HG03565 (cell line): ENCODE results near the gene MAMSTR.
"Not testable (repeated sequence)": the region's sequence is repeated elsewhere in the genome, so short reads cannot be mapped to it uniquely, and the experiment has no call there.

ENCODE experiments used
- ATAC-seq: cut with Tn5 transposase; IDR thresholded peaks from one replicate; pipeline ENCODE4 v1.9.1; 2021; ENCODE audit warnings: mild to moderate bottlenecking, moderate library complexity; ENCODE audit not compliant: unreplicated experiment

MAMSTR gene, protein sequence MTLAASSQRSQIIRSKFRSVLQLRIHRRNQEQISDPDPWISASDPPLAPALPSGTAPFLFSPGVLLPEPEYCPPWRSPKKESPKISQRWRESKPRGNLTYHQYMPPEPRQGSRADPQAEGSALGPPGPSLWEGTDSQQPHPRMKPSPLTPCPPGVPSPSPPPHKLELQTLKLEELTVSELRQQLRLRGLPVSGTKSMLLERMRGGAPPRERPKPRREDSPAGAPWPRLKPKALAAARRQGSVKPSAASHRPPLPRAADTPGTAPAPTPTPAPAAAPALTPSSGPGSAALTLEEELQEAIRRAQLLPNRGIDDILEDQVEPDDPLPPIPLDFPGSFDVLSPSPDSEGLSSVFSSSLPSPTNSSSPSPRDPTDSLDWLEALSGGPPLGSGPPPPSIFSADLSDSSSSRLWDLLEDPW

DNA sequence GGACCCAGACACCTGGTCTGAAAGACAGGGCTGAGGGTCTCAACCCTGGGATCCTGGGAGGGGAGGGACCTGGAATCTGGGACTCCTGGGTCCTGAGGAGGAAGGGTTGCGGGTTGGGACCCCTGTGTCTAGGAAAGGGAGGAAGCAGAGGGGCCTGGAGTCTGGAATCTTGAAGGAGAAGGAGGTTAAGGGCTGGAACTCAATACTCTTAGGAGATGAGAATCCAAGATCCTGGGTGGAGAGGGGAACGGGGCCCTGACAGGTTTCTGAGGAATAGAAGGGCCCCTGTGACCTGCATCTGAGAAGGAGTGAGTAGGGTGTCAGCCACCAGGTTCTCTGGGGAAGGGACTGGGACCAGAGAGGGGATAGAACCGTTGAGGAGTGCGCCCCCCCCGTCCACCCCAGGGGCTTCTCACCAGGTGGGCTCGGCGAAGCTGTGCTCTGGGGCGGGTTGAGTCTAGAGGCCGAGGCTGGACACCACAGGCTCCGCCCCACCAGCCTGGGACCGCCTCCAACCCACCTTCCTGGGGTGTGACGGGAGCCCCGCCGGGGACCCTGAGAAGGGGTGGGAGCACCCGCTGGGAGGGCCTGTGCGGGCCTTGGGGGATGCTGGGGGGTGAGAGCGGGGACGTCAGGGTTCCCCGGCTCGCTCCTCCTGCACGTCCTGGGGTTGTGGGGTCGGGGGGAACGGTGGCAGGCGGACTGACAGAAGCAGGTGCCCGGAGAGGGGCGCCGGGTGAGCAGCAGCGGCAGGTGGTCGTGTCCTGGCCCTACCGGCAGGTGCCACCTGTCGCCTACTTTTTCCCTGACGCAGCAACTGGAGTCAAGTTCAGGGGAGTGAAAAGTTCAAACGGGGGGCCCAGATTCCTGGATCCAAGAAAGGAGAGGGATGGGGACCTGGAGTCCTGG is at the start of gene MAMSTR:
TSS of gene MAMSTR (minus strand) at position 463 of the 909 bp plus-strand sequence. CDS start 694 bp downstream, outside the sequence.
- no peak for ATAC-seq

DNA sequence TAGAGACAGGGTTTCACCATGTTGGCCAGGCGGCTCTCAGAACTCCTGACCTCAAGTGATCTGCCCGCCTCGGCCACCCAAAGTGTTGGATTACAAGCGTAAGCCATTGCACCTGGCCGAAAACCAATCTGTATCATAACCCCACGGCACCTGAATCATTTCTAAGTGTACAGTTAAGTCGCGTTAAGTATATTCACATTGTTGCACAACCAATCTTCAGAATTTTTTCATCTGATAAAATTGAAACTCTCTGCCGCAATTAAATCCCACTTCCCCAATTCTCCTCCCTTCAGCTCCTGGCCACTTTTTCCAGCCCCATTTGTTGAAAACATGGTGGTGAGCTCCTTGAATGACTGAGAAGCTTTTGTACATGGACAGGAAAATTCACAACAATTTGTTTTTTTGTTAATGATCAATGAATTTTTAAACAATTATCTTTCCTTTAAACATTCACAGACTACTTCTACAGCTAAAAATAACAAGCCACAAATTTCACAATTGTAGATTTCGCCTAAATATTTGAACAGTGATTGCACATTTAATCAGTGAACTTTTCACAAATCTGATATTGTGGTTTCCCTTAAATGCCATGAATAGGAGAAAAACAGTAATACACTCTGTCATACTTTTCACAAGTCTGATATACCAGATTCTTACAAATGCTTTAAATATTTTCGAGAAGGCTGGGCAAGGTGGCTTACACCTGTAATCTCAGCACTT is 49.6 kb upstream of the MAMSTR start:
- ATAC-seq = no peak

DNA sequence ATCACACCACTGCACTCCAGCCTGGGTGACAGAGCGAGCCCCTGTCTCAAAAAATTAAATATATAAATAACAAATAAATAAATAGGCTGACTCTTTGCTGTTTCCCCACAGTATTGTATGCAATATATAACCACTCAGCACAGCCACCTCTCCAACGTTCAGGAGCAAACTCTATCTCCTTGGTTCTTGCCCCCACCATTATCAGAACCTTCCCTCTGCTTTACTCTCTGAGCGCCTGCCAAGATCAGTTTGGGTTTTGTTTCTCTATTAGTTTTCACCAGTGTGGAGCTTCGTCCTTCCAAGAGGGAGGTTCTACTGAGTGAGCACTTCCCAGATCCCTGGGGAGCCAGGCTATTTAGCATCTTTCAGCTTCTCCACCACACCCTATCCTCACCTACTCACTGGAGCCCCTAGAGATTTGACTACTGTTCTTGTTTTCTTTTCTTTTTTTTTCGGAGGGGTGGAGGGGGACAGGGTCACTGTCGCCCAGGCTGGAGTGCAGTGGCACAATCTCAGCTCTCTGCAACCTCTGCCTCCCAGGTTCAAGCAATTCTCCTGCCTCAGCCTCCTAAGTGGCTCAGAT is 48.7 kb upstream of the MAMSTR start:
- ATAC-seq = not testable (repeated sequence)

DNA sequence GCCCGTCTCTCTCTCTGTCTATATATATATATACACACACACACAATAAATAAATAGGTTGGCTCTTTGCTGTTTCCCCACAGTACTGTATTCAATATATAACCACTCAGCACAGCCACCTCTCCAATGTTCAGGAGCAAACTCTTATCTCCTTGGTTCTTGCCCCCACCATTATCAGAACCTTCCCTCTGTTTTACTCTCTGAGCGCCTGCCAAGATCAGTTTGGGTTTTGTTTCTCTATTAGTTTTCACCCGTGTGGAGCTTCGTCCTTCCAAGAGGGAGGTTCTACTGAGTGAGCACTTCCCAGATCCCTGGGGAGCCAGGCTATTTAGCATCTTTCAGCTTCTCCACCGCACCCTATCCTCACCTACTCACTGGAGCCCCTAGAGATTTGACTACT is 46.3 kb upstream of the MAMSTR start:
- ATAC-seq = not testable (repeated sequence)

DNA sequence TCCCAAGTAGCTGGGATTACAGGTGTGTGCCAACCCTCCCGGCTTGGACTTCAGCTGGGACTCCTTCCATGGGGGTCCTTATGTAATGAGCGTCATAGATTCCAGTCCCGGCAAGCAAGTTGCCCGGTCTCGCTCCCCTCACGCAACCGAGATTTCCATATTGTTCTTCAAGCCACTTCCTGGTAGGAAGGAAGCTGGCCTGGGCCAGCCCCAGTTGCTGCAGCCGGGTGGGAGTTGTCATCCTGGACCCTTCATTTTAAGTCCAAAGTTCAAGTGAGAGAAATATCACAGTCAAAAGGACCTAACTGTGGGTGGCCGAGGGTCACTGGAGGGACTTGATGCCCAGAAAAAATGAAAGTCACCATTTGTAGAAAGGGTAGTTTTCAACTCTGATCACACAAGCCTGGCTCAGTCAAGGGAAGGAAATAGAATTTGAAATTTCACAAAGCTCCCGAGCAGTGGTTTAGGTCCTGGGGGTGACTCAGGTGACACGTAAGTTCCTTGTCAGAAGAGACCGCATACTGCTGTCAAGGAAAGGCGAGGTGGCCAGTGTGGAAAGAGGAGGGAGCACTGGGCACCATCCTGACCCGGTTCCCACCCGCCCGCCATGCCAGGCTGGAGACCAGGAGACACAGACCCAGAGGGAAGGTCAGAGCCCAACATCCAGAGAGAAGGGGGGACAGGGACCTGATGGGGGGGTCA is 41.1 kb upstream of the MAMSTR start:
- no peak for ATAC-seq

DNA sequence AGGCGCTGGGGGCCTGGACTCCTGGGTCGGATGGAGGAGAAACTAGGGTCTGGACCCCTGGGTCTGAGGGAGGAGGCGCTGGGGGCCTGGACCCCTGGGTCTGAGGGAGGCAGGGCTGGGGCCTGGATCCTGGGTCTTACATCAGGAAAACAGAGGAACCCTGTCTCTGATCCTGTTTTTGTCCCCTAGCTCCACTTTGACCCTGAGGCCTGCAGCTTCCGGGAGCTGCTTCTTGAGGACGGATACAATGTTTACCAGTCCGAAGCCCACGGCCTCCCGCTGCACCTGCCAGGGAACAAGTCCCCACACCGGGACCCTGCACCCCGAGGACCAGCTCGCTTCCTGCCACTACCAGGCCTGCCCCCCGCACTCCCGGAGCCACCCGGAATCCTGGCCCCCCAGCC is 38.2 kb upstream of the MAMSTR start:
- no peak for ATAC-seq

DNA sequence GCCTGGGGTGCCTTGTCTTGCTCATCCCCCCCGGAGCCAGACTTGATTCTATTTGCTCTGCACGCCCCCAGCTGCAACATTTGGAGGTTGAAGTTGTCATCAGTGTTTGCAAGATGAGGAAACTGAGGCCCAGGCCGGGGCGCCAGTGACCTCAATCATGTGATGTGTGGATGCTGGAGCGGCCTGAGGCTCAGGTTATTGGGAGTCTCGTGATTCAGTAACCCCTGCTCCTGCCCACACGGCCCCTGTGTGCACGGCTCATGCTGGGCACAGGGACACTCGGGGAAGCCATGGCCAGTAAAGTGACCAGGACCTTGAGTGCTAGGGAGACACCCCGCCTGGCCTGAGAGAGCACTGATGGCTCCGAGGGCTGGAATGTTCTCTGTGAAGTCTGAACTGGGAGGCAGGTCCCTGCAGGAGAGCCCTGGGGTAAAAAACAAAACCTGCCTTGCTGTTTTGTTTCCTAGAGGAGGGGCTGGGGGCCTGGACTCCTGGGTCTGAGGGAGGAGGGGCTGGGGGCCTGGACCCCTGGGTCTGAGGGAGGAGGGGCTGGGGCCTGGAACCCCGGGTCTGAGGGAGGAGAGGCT is 37.7 kb upstream of the MAMSTR start:
- ATAC-seq = no peak

DNA sequence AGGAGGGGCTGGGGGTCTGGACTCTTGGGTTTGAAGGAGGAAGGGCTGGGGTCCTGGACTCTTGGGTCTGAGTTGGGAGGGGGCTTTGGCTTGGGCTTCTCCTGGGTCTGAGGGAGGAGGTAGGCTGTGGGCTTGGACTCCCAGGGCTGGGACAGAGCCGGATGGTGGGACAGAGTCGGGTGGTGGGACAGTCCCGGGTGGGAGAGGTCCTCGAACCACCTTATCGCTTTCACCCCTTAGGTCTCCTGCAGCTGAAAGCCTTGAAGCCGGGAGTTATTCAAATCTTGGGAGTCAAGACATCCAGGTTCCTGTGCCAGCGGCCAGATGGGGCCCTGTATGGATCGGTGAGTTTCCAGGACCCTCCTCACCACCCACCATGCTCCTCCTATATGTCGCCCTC is 37.2 kb upstream of the MAMSTR start:
- no peak for ATAC-seq

DNA sequence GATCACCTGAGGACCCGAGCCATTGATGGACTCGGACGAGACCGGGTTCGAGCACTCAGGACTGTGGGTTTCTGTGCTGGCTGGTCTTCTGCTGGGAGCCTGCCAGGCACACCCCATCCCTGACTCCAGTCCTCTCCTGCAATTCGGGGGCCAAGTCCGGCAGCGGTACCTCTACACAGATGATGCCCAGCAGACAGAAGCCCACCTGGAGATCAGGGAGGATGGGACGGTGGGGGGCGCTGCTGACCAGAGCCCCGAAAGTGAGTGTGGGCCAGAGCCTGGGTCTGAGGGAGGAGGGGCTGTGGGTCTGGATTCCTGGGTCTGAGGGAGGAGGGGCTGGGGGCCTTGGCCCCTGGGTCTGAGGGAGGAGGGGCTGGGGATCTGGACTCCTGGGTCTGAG is 36.7 kb upstream of the MAMSTR start:
- ATAC-seq = no peak

DNA sequence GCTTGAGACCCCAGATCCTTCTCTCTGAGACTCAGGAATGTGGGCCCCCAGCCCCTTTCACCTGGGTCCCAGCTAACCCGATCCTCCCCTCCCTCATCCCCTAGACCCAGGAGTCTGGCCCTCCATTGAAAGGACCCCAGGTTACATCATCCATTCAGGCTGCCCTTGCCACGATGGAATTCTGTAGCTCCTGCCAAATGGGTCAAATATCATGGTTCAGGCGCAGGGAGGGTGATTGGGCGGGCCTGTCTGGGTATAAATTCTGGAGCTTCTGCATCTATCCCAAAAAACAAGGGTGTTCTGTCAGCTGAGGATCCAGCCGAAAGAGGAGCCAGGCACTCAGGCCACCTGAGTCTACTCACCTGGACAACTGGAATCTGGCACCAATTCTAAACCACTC is 36.3 kb upstream of the MAMSTR start:
- no peak for ATAC-seq

DNA sequence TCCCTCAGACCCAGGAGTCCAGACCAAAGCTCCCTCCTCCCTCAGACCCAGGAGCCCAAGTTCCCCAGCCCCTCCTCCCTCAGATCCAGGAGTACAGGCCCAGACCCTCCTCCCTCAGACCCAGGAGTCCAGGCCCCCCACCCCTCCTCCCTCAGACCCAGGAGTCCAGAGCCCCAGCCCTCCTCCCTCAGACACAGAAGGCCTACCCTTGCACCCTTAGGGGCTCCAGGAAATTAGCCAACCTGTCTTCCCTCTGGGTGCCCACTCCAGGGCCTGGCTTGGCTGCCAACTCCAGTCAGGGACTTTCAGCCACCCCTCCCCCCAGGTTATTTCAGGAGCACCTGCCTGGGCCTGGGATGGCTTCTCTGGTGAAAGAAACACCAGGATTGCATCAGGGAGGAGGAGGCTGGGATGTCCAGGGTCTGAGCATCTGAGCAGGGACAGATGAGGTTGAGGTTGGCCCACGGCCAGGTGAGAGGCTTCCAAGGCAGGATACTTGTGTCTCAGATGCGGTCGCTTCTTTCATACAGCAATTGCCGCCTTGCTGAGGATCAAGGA is 35.6 kb upstream of the MAMSTR start, which contains the start of gene FGF21:
TSS of gene FGF21 (plus strand) at position 441 of the 558 bp plus-strand sequence. CDS start 713 bp downstream, outside the sequence.
- no peak for ATAC-seq

DNA sequence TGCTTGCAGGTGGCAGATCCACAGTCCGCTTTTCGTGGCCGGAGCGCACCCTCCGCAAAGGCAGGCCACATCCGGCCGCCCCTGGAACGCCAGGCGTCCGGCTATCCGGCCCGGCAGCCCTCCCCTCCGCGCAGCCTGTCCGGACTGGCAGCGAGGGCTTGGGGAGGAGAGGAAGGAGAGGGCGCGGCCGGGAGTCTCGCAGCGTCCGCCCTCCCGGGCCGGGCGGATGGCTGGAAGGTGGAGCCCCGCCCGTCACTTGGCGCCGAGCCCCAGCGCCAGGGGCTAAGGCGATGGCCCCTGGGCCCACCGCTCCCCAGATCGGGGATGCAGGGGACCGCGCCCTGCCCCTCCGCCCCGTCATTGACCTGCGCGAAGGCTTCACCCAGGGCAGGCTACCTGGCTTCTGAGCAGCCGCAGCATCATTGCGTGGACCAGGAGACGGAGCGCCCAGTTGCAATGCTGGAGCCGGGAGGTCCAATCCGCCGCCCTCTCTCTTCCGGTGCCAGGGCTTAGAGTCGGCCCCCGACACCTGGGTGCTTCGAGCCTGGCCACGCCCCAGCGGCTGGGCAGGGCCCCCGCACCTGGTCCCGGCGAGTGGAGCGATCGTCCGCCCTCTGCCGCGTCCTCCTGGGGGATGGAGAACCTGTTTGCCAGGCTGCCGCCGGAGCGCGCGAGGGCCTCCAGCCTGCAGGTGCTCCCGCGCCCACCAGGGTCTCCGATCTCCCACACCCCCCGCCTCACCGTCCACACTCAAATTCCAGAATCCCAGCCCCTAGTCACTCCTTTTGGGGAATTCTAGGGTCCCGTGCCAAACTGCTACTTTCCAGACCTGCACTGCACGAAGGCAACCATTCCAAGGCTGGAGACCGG is 33.2 kb upstream of the MAMSTR start, which contains the start of gene FUT1:
TSS of gene FUT1 (minus strand) at position 146 of the 870 bp plus-strand sequence. CDS start 1,360 bp downstream, outside the sequence.
- ATAC-seq = no peak

DNA sequence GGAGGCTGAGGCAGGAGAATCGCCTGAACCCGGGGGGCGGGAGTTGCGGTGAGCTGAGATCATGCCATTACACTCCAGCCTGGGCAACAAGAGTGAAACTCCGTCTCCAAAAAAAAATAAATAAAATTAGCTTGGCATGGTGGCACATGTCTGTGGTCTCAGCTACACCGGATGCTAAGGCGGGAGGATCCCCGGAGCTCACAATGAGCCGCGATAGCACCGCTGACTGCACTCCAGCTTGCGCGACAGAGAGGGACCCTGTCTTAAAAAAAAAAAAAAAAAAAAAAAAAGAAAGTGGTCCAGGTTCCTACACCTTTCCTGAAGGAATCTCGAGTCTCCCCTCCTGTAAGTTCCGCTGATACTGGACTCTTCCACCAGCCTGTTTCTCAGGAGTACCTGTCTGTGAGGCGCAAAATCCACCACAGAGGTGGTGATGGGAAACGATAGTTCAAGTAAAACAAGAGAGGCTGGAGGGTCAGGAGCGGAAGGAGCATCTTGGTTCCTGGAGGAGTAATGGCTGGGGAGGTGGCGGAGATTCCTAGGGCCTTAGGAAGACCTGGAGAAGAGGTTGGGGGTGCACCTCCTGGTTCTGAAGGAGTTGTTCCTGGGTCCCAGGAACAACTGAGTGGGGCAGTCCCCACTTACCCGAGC is 32.4 kb upstream of the MAMSTR start:
- ATAC-seq = no peak

DNA sequence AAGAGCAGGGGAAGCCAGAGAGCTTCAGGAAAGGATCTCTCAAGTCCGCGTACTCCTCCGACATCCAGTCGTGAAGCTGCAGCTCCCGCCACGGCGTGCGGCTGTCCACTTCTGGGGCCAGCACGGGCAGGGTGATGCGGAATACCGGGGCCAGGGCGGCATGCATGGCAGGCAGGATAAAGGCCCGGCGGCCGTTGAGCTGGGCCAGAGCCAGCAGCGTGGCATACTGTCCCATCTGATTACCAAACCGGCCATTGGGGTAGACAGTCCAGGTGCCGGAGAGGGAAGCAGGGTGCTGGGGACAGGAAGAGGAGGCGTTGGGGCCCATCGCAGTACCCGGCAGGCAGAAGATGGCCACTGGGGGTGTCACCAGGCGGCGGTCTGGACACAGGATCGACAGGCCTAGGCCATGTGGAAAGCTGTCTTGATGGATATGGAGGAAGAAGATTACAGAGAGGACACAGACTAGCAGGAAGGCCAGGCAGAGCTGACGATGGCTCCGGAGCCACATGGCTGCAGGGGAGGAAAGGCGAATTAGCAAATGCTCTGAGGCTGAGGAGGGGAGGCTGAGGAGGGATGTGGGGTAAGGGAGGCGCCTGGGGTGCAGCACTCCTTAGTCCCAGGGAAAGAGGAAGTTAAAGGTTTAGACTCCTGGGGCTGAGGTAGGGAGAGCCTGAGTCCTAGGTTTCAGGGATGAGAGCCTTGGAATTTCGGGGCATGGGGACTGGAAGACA is 31.4 kb upstream of the MAMSTR start:
- no peak for ATAC-seq

DNA sequence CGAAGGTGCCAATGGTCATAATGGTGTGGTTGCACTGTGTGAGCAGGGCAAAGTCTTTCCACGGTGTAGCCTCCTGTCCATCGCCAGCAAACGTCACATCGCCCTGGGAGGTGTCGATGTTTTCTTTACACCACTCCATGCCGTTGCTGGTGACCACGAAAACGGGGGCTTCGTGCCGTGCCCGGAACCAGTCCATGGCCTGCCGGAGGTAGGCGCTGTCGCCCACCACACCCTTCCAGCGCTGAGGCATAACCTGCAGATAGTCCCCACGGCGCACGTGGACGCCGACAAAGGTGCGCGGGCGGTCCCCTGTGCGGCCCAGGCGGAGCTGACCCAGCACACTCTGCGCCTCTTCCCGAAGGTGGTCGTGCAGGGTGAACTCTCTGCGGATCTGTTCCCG is 30.8 kb upstream of the MAMSTR start:
- no peak for ATAC-seq

DNA sequence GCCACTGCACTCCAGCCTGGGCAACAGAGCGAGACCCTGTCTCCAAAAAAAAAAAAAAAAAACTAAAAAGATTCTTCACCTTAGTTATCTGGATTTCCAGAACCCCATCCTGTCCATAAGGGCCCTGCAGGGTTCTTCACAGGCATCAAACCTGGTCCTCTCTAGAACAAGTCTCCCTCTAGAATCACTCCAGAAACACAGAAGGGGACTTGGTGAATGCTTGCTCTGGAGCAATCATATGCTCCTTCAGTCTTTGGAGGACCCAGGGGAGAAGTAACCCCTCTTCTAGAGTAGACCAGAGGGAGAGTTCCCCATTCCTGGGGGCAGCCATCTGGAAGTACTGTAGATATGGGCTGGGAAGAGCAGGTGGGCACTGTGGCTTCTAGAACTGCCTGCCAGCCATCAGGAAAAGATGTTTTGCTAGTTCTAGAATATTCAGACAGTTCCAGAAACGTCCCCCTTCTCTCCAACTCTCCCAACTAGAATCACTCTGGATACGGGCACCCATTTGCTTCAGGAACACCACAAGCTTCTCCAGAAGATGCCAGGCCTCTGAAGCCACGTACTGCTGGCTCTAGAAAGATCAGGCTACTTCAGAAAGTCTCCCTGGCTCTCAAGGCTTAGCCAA is 30.2 kb upstream of the MAMSTR start:
- no peak for ATAC-seq
